ENCODE data around the gene MRPL39.
A peak's percentile ranks its signal among the peaks of the same experiment; 100 is the strongest.

MRPL39 gene

DNA sequence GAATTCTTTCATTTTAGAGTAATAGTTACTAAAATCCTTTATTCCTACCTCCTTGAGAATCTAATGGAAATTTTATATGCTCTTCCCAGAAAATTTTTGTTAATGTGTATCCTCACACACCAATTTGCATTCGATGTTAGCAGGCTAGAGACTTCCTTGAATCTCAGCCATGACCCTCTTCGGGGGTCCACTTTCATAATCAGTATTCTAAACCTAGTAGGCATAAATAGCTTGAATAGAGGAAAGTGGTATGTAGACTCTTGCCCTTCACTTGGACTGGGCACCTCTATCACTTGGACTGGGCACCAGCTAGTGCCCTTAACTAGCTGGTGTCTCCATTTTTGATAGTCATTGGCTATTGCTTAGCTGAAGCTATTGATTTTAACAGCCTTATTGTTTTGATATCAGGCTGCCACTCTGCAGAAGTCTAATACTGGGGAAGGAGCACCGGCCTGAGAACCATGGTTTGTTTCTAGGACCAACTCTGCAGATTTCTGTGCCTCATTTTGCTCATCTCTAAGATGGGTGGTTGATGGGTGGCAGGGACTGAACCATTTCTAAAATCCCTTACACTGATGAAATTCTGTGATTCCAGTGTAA is 42.8 kb downstream of the MRPL39 start:
- Histone ChIP-seq H3K27me3 (replicated peaks in 2 of 5; ENCODE audit: control insufficient read depth in 4 of 5, insufficient read depth in 5 of 5, low read length in 4 of 5) (no peaks in the 10 kb centered on the region), H3K4me1 (ENCODE audit: control extremely low read depth in 1 of 4, control insufficient read depth in 4 of 4, insufficient read depth in 4 of 4, low read length in 3 of 4) (peaks cover 33 to 69% (median 46%) of the 10 kb centered on the region in 4 experiments), H3K9me3 (ENCODE audit: control extremely low read depth in 1 of 5, control insufficient read depth in 4 of 5, insufficient read depth in 2 of 5, low read depth in 1 of 5, low read length in 4 of 5) (no peaks in the 10 kb centered on the region), H3K27ac (ENCODE audit: insufficient read depth in 1 of 2, low read depth in 1 of 2, low read length in 2 of 2, poor library complexity in 1 of 2, severe bottlenecking in 2 of 2) (no peak overlapping the region), H3K36me3 (ENCODE audit: control insufficient read depth in 4 of 4, insufficient read depth in 4 of 4, low read length in 3 of 4) (peaks cover 5 to 33% (median 11%) of the 10 kb centered on the region in 4 experiments), H3K4me3 (ENCODE audit: control insufficient read depth in 1 of 7, extremely low read depth in 1 of 7, insufficient read depth in 4 of 7, low read depth in 2 of 7, low read length in 6 of 7) (no peak overlapping the region)
- POLR2A ChIA-PET, result no interaction called here
- 100% methylated on average over 1 of the region's 3 CpGs for WGBS (ENCODE audit: insufficient coverage)
- no peak for DNase-seq
- CTCF ChIA-PET, result interaction anchor here (0.8 to 1.3 kb wide), 2 partner anchors 9 to 123 kb away, joined by 3 read pairs; no protein-coding TSS in a partner anchor

DNA sequence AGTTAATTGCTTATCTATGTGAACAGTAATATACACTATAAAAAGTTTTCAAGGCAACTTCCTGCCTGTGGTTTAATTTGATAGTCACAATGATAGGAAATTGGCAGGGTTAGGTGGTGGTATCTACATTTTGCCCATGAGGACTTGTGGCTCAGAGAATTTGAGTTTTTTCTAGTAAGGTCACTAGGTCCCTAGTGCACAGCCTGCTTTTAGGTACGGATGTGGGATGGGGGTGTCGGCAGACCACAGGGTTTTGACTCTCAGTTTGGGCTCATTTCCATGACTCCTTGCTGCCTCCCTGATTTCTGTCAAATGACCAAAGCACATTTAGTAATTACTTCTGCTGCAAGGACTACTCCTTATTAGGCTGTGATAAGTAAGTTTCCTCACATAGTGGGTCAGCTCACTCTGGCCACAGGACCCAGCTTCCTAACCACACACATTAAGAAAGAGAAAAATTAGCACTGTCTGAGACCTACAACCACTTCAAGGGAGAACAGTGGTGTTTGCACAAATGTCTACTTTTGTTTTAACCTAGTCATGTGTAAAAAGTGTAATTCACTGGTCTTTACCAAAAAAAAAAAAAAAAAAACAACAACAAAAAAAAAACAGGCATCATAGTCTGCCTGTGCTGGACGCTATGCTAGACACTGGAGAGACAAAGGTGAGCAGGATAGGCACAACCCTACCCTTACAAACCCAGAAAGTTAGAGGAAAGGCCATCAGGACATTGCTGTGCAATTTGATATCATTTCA is 43.7 kb downstream of the MRPL39 start:
- H3K27me3 ChIP-seq (replicated peaks in 2 of 5; ENCODE audit: control insufficient read depth in 4 of 5, insufficient read depth in 5 of 5, low read length in 4 of 5), result no peaks in the 10 kb centered on the region
- POLR2A ChIA-PET, result no interaction called here
- H3K4me1 ChIP-seq (ENCODE audit: control extremely low read depth in 1 of 4, control insufficient read depth in 4 of 4, insufficient read depth in 4 of 4, low read length in 3 of 4), result peaks cover 31 to 69% (median 46%) of the 10 kb centered on the region in 4 experiments
- 0% methylated on average over 2 of the region's 3 CpGs for WGBS (ENCODE audit: insufficient coverage)
- peak overlapping the region in 6 of 7 experiments; percentile 46 to 78 (median 75) for H3K4me3 ChIP-seq (ENCODE audit: control insufficient read depth in 1 of 7, extremely low read depth in 1 of 7, insufficient read depth in 4 of 7, low read depth in 2 of 7, low read length in 6 of 7)
- peak; percentile 57 to 88 (median 79) for DNase-seq
- peaks cover 5 to 27% (median 11%) of the 10 kb centered on the region in 4 experiments for H3K36me3 ChIP-seq (ENCODE audit: control insufficient read depth in 4 of 4, insufficient read depth in 4 of 4, low read length in 3 of 4)
- peak overlapping the region; percentile 67 to 80 for H3K27ac ChIP-seq (ENCODE audit: insufficient read depth in 1 of 2, low read depth in 1 of 2, low read length in 2 of 2, poor library complexity in 1 of 2, severe bottlenecking in 2 of 2)
- CTCF ChIA-PET, result interaction anchor here (1.7 kb wide), 1 partner anchor 106 kb away, joined by 4 read pairs; no protein-coding TSS in a partner anchor
- no peaks in the 10 kb centered on the region for H3K9me3 ChIP-seq (ENCODE audit: control extremely low read depth in 1 of 5, control insufficient read depth in 4 of 5, insufficient read depth in 2 of 5, low read depth in 1 of 5, low read length in 4 of 5)

DNA sequence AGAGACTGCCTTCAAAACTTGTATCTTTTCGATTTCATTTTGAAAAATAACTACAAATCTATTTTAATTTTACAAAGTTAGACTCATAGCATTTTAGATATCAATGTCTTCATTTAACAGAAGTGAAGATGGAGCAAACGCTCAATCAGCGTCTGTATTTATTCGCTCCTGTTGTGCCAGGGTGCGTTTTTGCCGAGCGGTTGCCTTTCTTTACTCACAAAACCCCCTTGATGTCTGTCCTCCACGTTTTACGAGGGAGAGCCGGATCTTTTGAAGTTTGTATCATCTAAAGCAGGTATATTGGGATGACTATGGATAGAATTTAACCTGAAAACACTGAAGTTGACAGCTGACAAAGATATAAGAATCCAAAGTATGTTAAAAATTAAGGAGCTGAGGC is 44.6 kb downstream of the MRPL39 start:
- CTCF ChIA-PET, result interaction anchor here (0.8 to 1.7 kb wide), 3 partner anchors 12 to 125 kb away, joined by 4 read pairs; no protein-coding TSS in a partner anchor
- Histone ChIP-seq H3K27me3 (replicated peaks in 2 of 5; ENCODE audit: control insufficient read depth in 4 of 5, insufficient read depth in 5 of 5, low read length in 4 of 5) (no peaks in the 10 kb centered on the region), H3K36me3 (ENCODE audit: control insufficient read depth in 4 of 4, insufficient read depth in 4 of 4, low read length in 3 of 4) (peaks cover 4 to 25% (median 9%) of the 10 kb centered on the region in 4 experiments), H3K4me1 (ENCODE audit: control extremely low read depth in 1 of 4, control insufficient read depth in 4 of 4, insufficient read depth in 4 of 4, low read length in 3 of 4) (peaks cover 30 to 60% (median 40%) of the 10 kb centered on the region in 4 experiments), H3K9me3 (ENCODE audit: control extremely low read depth in 1 of 5, control insufficient read depth in 4 of 5, insufficient read depth in 2 of 5, low read depth in 1 of 5, low read length in 4 of 5) (no peaks in the 10 kb centered on the region), H3K4me3 (ENCODE audit: control insufficient read depth in 1 of 7, extremely low read depth in 1 of 7, insufficient read depth in 4 of 7, low read depth in 2 of 7, low read length in 6 of 7) (peak overlapping the region in 6 of 7 experiments; percentile 63 to 78 (median 75)), H3K27ac (ENCODE audit: insufficient read depth in 1 of 2, low read depth in 1 of 2, low read length in 2 of 2, poor library complexity in 1 of 2, severe bottlenecking in 2 of 2) (peak overlapping the region; percentile 67 to 80)
- POLR2A ChIA-PET, result no interaction called here
- WGBS (ENCODE audit: insufficient coverage), result 0% methylated on average over 4 of the region's 10 CpGs
- peak in 2 of 3 donors; percentile 16 to 27 for DNase-seq

DNA sequence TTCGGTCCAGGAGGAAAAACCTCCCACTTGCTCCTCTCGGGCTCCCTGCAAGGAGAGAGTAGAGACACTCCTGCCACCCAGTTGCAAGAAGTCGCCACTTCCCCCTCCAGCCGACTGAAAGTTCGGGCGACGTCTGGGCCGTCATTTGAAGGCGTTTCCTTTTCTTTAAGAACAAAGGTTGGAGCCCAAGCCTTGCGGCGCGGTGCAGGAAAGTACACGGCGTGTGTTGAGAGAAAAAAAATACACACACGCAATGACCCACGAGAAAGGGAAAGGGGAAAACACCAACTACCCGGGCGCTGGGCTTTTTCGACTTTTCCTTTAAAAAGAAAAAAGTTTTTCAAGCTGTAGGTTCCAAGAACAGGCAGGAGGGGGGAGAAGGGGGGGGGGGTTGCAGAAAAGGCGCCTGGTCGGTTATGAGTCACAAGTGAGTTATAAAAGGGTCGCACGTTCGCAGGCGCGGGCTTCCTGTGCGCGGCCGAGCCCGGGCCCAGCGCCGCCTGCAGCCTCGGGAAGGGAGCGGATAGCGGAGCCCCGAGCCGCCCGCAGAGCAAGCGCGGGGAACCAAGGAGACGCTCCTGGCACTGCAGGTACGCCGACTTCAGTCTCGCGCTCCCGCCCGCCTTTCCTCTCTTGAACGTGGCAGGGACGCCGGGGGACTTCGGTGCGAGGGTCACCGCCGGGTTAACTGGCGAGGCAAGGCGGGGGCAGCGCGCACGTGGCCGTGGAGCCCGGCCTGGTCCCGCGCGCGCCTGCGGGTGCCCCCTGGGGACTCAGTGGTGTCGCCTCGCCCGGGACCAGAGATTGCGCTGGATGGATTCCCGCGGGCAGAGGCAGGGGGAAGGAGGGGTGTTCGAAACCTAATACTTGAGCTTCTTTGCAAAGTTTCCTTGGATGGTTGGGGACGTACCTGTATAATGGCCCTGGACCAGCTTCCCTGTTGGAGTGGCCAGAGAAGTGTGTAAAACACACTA is 45.3 kb downstream of the MRPL39 start:
- Histone ChIP-seq H3K9me3 (ENCODE audit: control extremely low read depth in 1 of 5, control insufficient read depth in 4 of 5, insufficient read depth in 2 of 5, low read depth in 1 of 5, low read length in 4 of 5) (no peaks in the 10 kb centered on the region), H3K27me3 (replicated peaks in 2 of 5; ENCODE audit: control insufficient read depth in 4 of 5, insufficient read depth in 5 of 5, low read length in 4 of 5) (no peaks in the 10 kb centered on the region), H3K4me3 (ENCODE audit: control insufficient read depth in 1 of 7, extremely low read depth in 1 of 7, insufficient read depth in 4 of 7, low read depth in 2 of 7, low read length in 6 of 7) (peak overlapping the region; percentile 52 to 78 (median 74)), H3K27ac (ENCODE audit: insufficient read depth in 1 of 2, low read depth in 1 of 2, low read length in 2 of 2, poor library complexity in 1 of 2, severe bottlenecking in 2 of 2) (peak overlapping the region; percentile 67 to 80), H3K4me1 (ENCODE audit: control extremely low read depth in 1 of 4, control insufficient read depth in 4 of 4, insufficient read depth in 4 of 4, low read length in 3 of 4) (peaks cover 30 to 57% (median 40%) of the 10 kb centered on the region in 4 experiments), H3K36me3 (ENCODE audit: control insufficient read depth in 4 of 4, insufficient read depth in 4 of 4, low read length in 3 of 4) (peaks cover 0 to 19% (median 5%) of the 10 kb centered on the region in 4 experiments)
- peak; percentile 86 to 95 (median 92) for DNase-seq
- 0% methylated on average over 56 of the region's 74 CpGs for WGBS (ENCODE audit: insufficient coverage)
- ChIA-PET CTCF (interaction anchor here (0.6 to 1.7 kb wide), 5 partner anchors 11 to 134 kb away, joined by 3 to 4 read pairs (median 4); no protein-coding TSS in a partner anchor), POLR2A (interaction anchor here (0.6 kb wide), 1 partner anchor 9 kb away, joined by 3 read pairs; no protein-coding TSS in a partner anchor)

DNA sequence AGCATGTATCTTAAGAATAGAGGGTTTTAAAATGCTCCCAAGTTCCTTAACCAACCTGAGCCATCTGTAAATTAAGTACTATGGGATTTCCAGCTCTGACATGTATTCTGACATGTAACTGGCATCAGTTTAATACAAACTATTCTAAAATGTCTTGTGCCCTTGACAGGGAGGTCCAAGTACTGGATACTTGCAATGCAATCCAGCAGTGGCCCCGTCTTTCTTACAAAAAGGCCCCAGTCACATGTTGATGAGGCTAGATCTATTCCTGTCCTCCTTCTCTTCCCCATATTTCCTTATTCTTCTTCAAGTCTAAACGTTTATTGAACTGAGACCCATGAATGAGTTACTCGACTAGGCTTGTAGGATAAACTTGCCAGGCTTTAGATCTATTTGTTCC is 46.4 kb downstream of the MRPL39 start:
- Histone ChIP-seq H3K9me3 (ENCODE audit: control extremely low read depth in 1 of 5, control insufficient read depth in 4 of 5, insufficient read depth in 2 of 5, low read depth in 1 of 5, low read length in 4 of 5) (no peaks in the 10 kb centered on the region), H3K36me3 (ENCODE audit: control insufficient read depth in 4 of 4, insufficient read depth in 4 of 4, low read length in 3 of 4) (peaks cover 0 to 14% (median 2%) of the 10 kb centered on the region in 4 experiments), H3K4me3 (ENCODE audit: control insufficient read depth in 1 of 7, extremely low read depth in 1 of 7, insufficient read depth in 4 of 7, low read depth in 2 of 7, low read length in 6 of 7) (peak overlapping the region in 4 of 7 experiments; percentile 63 to 78 (median 76)), H3K4me1 (ENCODE audit: control extremely low read depth in 1 of 4, control insufficient read depth in 4 of 4, insufficient read depth in 4 of 4, low read length in 3 of 4) (peaks cover 30 to 56% (median 40%) of the 10 kb centered on the region in 4 experiments), H3K27me3 (replicated peaks in 2 of 5; ENCODE audit: control insufficient read depth in 4 of 5, insufficient read depth in 5 of 5, low read length in 4 of 5) (no peaks in the 10 kb centered on the region), H3K27ac (ENCODE audit: insufficient read depth in 1 of 2, low read depth in 1 of 2, low read length in 2 of 2, poor library complexity in 1 of 2, severe bottlenecking in 2 of 2) (no peak overlapping the region)
- DNase-seq, result no peak
- 100% methylated on average over 1 of the region's 3 CpGs for WGBS (ENCODE audit: insufficient coverage)
- ChIA-PET POLR2A (no interaction called here), CTCF (no interaction called here)

DNA sequence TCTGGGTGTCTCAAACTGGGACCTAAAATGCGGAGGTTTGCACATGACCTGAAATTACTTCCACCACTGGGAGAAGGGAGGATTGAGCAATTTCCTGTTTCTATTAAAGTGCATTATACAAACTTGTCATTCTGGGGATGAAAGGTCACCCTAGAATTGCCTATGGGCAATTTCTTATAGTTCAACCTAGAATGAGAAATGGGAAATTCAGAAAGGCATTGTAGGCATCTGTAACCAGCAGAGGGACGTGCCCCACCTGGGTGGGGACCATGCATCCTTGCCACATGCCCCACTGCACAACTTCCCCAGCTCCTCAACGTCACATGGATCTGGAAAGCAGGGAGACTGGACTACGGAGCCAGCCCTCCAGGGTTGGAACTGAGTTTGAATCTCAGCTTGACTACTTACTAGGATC is 47.0 kb downstream of the MRPL39 start:
- WGBS (ENCODE audit: insufficient coverage), result 90% methylated on average over 3 of the region's 4 CpGs
- POLR2A ChIA-PET, result no interaction called here
- Histone ChIP-seq H3K27ac (ENCODE audit: insufficient read depth in 1 of 2, low read depth in 1 of 2, low read length in 2 of 2, poor library complexity in 1 of 2, severe bottlenecking in 2 of 2) (no peak overlapping the region), H3K9me3 (ENCODE audit: control extremely low read depth in 1 of 5, control insufficient read depth in 4 of 5, insufficient read depth in 2 of 5, low read depth in 1 of 5, low read length in 4 of 5) (no peaks in the 10 kb centered on the region), H3K4me1 (ENCODE audit: control extremely low read depth in 1 of 4, control insufficient read depth in 4 of 4, insufficient read depth in 4 of 4, low read length in 3 of 4) (peaks cover 30 to 50% (median 40%) of the 10 kb centered on the region in 4 experiments), H3K36me3 (ENCODE audit: control insufficient read depth in 4 of 4, insufficient read depth in 4 of 4, low read length in 3 of 4) (peaks cover 0 to 8% (median 0%) of the 10 kb centered on the region in 4 experiments), H3K27me3 (replicated peaks in 2 of 5; ENCODE audit: control insufficient read depth in 4 of 5, insufficient read depth in 5 of 5, low read length in 4 of 5) (no peaks in the 10 kb centered on the region), H3K4me3 (ENCODE audit: control insufficient read depth in 1 of 7, extremely low read depth in 1 of 7, insufficient read depth in 4 of 7, low read depth in 2 of 7, low read length in 6 of 7) (no peak overlapping the region)
- CTCF ChIA-PET, result no interaction called here
- peak in 2 of 3 donors; percentile 19 to 22 for DNase-seq

Measured in common myeloid progenitor, CD34-positive (primary cell).